ENCODE results near the gene AREG. TPM values are rescaled to one million over a fixed set of nuclear protein-coding genes. Genes with fewer than 3 reads are reported as not detected.

The AREG gene
- total and polyA plus RNA-seq, 2 donors from 2014 or later = 11.8 TPM; not detected in 1

DNA sequence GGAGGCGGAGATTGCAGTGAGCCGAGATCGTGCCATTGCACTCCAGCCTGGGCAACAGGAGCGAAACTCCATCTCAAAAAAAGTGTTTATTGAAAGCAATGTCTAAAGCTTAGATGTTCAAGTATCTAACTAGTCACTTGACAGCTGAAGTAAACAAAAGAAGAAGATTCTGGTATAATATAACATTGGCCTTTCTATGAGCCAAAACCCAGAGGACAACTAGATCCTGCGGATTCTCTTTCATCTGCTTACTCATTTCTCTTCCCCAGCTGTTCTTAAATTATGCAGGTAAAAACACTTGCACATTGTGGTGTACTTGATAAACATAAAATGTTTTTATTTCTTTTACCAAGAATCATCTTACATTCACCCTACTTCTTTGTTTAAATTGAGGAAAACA lies 24.1 kb upstream of the AREG start:
- no peak overlapping the region for H3K9ac ChIP-seq (ENCODE audit: low read length in 3 of 3)
- no peak overlapping the region for H3K4me3 ChIP-seq (ENCODE audit: low read length in 3 of 3)
- H3K27me3 ChIP-seq (ENCODE audit: control insufficient read depth, insufficient read depth, low read length) = no peaks in the 10 kb centered on the region
- TF ChIP-seq, protein P1, sequence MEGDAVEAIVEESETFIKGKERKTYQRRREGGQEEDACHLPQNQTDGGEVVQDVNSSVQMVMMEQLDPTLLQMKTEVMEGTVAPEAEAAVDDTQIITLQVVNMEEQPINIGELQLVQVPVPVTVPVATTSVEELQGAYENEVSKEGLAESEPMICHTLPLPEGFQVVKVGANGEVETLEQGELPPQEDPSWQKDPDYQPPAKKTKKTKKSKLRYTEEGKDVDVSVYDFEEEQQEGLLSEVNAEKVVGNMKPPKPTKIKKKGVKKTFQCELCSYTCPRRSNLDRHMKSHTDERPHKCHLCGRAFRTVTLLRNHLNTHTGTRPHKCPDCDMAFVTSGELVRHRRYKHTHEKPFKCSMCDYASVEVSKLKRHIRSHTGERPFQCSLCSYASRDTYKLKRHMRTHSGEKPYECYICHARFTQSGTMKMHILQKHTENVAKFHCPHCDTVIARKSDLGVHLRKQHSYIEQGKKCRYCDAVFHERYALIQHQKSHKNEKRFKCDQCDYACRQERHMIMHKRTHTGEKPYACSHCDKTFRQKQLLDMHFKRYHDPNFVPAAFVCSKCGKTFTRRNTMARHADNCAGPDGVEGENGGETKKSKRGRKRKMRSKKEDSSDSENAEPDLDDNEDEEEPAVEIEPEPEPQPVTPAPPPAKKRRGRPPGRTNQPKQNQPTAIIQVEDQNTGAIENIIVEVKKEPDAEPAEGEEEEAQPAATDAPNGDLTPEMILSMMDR (IDR thresholded peaks at IDR 0.05; ENCODE audit: borderline replicate concordance, extremely low read depth, insufficient read depth) = no peak
- H3K36me3 ChIP-seq (ENCODE audit: control insufficient read depth in 2 of 3, insufficient read depth in 3 of 3, low read length in 3 of 3) = no peaks in the 10 kb centered on the region
- no peak for FAIRE-seq
- DNase-seq = no peak
- no peaks in the 10 kb centered on the region for H3K9me3 ChIP-seq (ENCODE audit: control insufficient read depth in 2 of 3, insufficient read depth in 1 of 3, low read length in 3 of 3)
- no peak overlapping the region for H3K27ac ChIP-seq (ENCODE audit: low read depth in 2 of 2, low read length in 2 of 2)
- intact Hi-C loops (cut with DNase I) = no loop called here
- H3K4me1 ChIP-seq (ENCODE audit: control insufficient read depth in 2 of 3, insufficient read depth in 2 of 3, low read depth in 1 of 3, low read length in 3 of 3) = no peaks in the 10 kb centered on the region

DNA sequence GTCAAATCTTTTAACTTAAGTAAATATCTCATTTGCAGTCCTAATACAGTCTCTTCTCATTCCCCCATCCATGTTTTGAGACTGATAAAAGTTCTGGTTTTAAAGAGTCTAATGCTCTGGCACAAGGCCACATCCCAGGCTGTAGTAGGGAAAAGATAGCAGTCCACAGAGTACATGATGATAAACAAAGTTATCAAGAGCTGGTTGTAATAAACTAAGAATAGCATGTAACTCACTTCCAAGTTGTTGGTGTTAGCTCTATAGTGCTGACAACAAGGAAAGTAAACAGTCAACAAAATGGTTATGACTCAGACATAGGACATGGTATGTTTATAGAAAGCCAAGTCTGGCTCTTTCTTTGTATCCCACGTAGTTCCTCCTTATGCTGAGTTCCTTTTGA lies 21.8 kb upstream of the AREG start:
- no peak overlapping the region for H3K4me3 ChIP-seq (ENCODE audit: low read length in 3 of 3)
- FAIRE-seq (no peak), DNase-seq (peak in 1 of 5 donors; percentile 45)
- no peak overlapping the region for H3K9ac ChIP-seq (ENCODE audit: low read length in 3 of 3)
- no peaks in the 10 kb centered on the region for H3K36me3 ChIP-seq (ENCODE audit: control insufficient read depth in 2 of 3, insufficient read depth in 3 of 3, low read length in 3 of 3)
- H3K27me3 ChIP-seq (ENCODE audit: control insufficient read depth, insufficient read depth, low read length) = no peaks in the 10 kb centered on the region
- TF ChIP-seq, protein P1 (IDR thresholded peaks at IDR 0.05; ENCODE audit: borderline replicate concordance, extremely low read depth, insufficient read depth) = no peak
- intact Hi-C loops (cut with DNase I) = no loop called here
- no peaks in the 10 kb centered on the region for H3K9me3 ChIP-seq (ENCODE audit: control insufficient read depth in 2 of 3, insufficient read depth in 1 of 3, low read length in 3 of 3)
- no peak overlapping the region for H3K27ac ChIP-seq (ENCODE audit: low read depth in 2 of 2, low read length in 2 of 2)
- no peaks in the 10 kb centered on the region for H3K4me1 ChIP-seq (ENCODE audit: control insufficient read depth in 2 of 3, insufficient read depth in 2 of 3, low read depth in 1 of 3, low read length in 3 of 3)

DNA sequence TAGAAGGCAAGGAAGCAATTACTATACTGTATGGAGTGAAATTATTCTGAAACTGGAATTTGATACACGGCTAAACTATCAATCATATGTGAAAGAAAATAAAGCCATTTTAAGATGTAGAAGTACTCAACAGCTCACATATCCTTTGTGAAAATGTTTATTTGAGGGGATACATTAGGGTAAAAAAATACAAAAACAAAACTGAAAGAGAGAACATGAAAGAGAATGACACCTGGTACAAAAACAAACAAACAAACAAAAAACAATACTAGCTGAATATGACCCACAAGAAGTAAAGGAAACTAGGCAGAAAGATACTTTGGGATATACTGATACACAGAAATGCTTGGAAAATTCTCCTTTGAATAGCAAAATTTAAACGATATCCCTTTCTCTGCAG lies 20.8 kb upstream of the AREG start:
- FAIRE-seq (no peak), DNase-seq (no peak)
- no peaks in the 10 kb centered on the region for H3K4me1 ChIP-seq (ENCODE audit: control insufficient read depth in 2 of 3, insufficient read depth in 2 of 3, low read depth in 1 of 3, low read length in 3 of 3)
- no peaks in the 10 kb centered on the region for H3K36me3 ChIP-seq (ENCODE audit: control insufficient read depth in 2 of 3, insufficient read depth in 3 of 3, low read length in 3 of 3)
- no peak overlapping the region for H3K9ac ChIP-seq (ENCODE audit: low read length in 3 of 3)
- TF ChIP-seq, protein P1 (IDR thresholded peaks at IDR 0.05; ENCODE audit: borderline replicate concordance, extremely low read depth, insufficient read depth) = no peak
- no peak overlapping the region for H3K4me3 ChIP-seq (ENCODE audit: low read length in 3 of 3)
- no peak overlapping the region for H3K27ac ChIP-seq (ENCODE audit: low read depth in 2 of 2, low read length in 2 of 2)
- H3K27me3 ChIP-seq (ENCODE audit: control insufficient read depth, insufficient read depth, low read length) = no peaks in the 10 kb centered on the region
- intact Hi-C loops (cut with DNase I) = no loop called here
- H3K9me3 ChIP-seq (ENCODE audit: control insufficient read depth in 2 of 3, insufficient read depth in 1 of 3, low read length in 3 of 3) = no peaks in the 10 kb centered on the region

DNA sequence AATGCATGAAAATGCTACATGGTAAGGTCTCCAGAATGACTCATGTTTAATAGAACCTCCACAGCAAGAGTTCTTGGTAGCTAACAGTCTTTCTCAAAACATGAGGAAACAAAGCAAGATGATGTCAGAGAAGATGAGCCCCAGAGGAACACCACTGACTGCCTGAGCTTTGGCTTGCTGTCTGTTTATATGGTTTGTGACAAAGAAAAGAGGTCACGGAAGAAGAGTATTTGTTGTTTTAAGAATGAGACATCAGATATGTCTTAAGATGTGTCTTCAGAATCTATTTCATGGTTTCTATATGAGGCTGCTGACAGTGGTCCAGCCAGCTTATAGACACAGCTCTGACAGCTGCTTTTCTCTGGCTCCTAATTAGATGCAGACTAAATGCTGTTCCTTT lies 18.8 kb upstream of the AREG start:
- intact Hi-C loops (cut with DNase I) = no loop called here
- H3K27me3 ChIP-seq (ENCODE audit: control insufficient read depth, insufficient read depth, low read length) = no peaks in the 10 kb centered on the region
- TF ChIP-seq, protein P1 (IDR thresholded peaks at IDR 0.05; ENCODE audit: borderline replicate concordance, extremely low read depth, insufficient read depth) = no peak
- FAIRE-seq = no peak
- H3K9ac ChIP-seq (ENCODE audit: low read length in 3 of 3) = no peak overlapping the region
- no peaks in the 10 kb centered on the region for H3K36me3 ChIP-seq (ENCODE audit: control insufficient read depth in 2 of 3, insufficient read depth in 3 of 3, low read length in 3 of 3)
- H3K9me3 ChIP-seq (ENCODE audit: control insufficient read depth in 2 of 3, insufficient read depth in 1 of 3, low read length in 3 of 3) = no peaks in the 10 kb centered on the region
- no peak overlapping the region for H3K4me3 ChIP-seq (ENCODE audit: low read length in 3 of 3)
- H3K4me1 ChIP-seq (ENCODE audit: control insufficient read depth in 2 of 3, insufficient read depth in 2 of 3, low read depth in 1 of 3, low read length in 3 of 3) = no peaks in the 10 kb centered on the region
- no peak for DNase-seq
- H3K27ac ChIP-seq (ENCODE audit: low read depth in 2 of 2, low read length in 2 of 2) = no peak overlapping the region

All from kidney (tissue), 14 donors.